ENCODE results near the gene MRPL45.

Gene MRPL45

GRCh38 chr17:38361694-38362465 is 64.9 kb downstream of the MRPL45 start:
- no peak overlapping the region for H3K27ac ChIP-seq (replicated peaks; ENCODE audit: low read length)
- no peak overlapping the region for H3K4ac ChIP-seq (ENCODE audit: low read length)
- H3K9ac ChIP-seq (ENCODE audit: low read depth, low read length, poor library complexity): no peak overlapping the region
- WGBS, 2 donors (ENCODE audit: extremely low coverage in 2 of 2, insufficient read length in 2 of 2, insufficient replicate concordance in 1 of 2): no CpG with 5 or more reads among the region's 5 CpGs
- no peaks in the 10 kb centered on the region for H3K79me1 ChIP-seq (ENCODE audit: low read depth, low read length)
- H3K18ac ChIP-seq (ENCODE audit: low read length): no peak overlapping the region
- H3K27me3 ChIP-seq (ENCODE audit: control insufficient read depth in 3 of 3, insufficient read depth in 3 of 3, low read depth in 1 of 3, low read length in 3 of 3): no peaks in the 10 kb centered on the region
- H2BK5ac ChIP-seq (ENCODE audit: low read length): no peak overlapping the region
- H3K36me3 ChIP-seq (replicated peaks in 1 of 2; ENCODE audit: control insufficient read depth in 2 of 2, insufficient read depth in 2 of 2, low read length in 2 of 2): peaks cover 4 to 50% of the 10 kb centered on the region in 2 donors
- no peak overlapping the region for H4K8ac ChIP-seq (ENCODE audit: low read depth, low read length)
- no peak overlapping the region for H3K4me2 ChIP-seq (ENCODE audit: insufficient read depth, low read length, poor library complexity, severe bottlenecking)
- H2BK12ac ChIP-seq (ENCODE audit: low read length): no peak overlapping the region
- H4K91ac ChIP-seq (ENCODE audit: low read depth, low read length, poor library complexity): no peak overlapping the region
- H2BK120ac ChIP-seq (ENCODE audit: low read depth, low read length): no peak overlapping the region
- DNase-seq (ENCODE audit: low spot score): no peak
- no peak overlapping the region for H3K23ac ChIP-seq (ENCODE audit: low read depth, low read length, poor library complexity)
- H3K4me3 ChIP-seq (ENCODE audit: low read length in 2 of 2): no peak overlapping the region
- no peaks in the 10 kb centered on the region for H3K4me1 ChIP-seq (ENCODE audit: control insufficient read depth in 2 of 2, insufficient read depth in 1 of 2, low read depth in 1 of 2, low read length in 2 of 2)
- H2AK5ac ChIP-seq (ENCODE audit: low read depth, low read length): no peak overlapping the region
- H2AFZ ChIP-seq (ENCODE audit: low read length): no peak overlapping the region
- no peak overlapping the region for H2BK15ac ChIP-seq (ENCODE audit: low read length)
- H3K9me3 ChIP-seq (replicated peaks in 1 of 2; ENCODE audit: control insufficient read depth in 2 of 2, insufficient read depth in 1 of 2, low read depth in 1 of 2, low read length in 2 of 2): no peaks in the 10 kb centered on the region
- no peak overlapping the region for H3K14ac ChIP-seq (ENCODE audit: low read length)

DNA sequence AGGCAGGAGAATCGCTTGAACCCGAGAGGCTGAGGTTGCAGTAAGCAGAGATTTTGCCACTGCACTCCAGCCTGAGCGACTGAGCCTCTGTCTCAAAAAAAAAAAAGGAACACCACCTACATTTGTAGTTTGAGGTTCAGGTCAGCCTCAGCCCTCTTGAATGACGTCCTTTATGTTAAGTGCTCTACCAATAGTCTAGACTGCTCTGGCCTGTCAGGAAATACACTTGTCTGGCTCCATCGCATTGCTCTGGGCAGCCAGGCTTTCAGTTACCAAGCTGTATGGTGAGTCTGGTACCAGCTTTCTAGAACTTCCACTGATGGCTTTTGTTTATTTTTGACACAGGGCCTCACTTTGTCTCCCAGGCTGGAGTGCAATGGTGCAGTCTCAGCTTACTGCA is 66.0 kb downstream of the MRPL45 start:
- H3K27me3 ChIP-seq (ENCODE audit: control insufficient read depth in 3 of 3, insufficient read depth in 3 of 3, low read depth in 1 of 3, low read length in 3 of 3): no peaks in the 10 kb centered on the region
- no peak for DNase-seq (ENCODE audit: low spot score)
- no peak overlapping the region for H3K23ac ChIP-seq (ENCODE audit: low read depth, low read length, poor library complexity)
- H3K4ac ChIP-seq (ENCODE audit: low read length): no peak overlapping the region
- H2BK12ac ChIP-seq (ENCODE audit: low read length): no peak overlapping the region
- no peak overlapping the region for H3K18ac ChIP-seq (ENCODE audit: low read length)
- no peak overlapping the region for H3K4me3 ChIP-seq (ENCODE audit: low read length in 2 of 2)
- H2AK5ac ChIP-seq (ENCODE audit: low read depth, low read length): no peak overlapping the region
- H3K4me2 ChIP-seq (ENCODE audit: insufficient read depth, low read length, poor library complexity, severe bottlenecking): no peak overlapping the region
- H3K9me3 ChIP-seq (replicated peaks in 1 of 2; ENCODE audit: control insufficient read depth in 2 of 2, insufficient read depth in 1 of 2, low read depth in 1 of 2, low read length in 2 of 2): no peaks in the 10 kb centered on the region
- H2BK15ac ChIP-seq (ENCODE audit: low read length): no peak overlapping the region
- no peak overlapping the region for H2AFZ ChIP-seq (ENCODE audit: low read length)
- H3K79me1 ChIP-seq (ENCODE audit: low read depth, low read length): no peaks in the 10 kb centered on the region
- no peak overlapping the region for H3K14ac ChIP-seq (ENCODE audit: low read length)
- no peak overlapping the region for H4K91ac ChIP-seq (ENCODE audit: low read depth, low read length, poor library complexity)
- no peak overlapping the region for H4K8ac ChIP-seq (ENCODE audit: low read depth, low read length)
- no CpG with 5 or more reads among the region's 5 CpGs for WGBS, 2 donors (ENCODE audit: extremely low coverage in 2 of 2, insufficient read length in 2 of 2, insufficient replicate concordance in 1 of 2)
- peaks cover 7 to 59% of the 10 kb centered on the region in 2 donors for H3K36me3 ChIP-seq (replicated peaks in 1 of 2; ENCODE audit: control insufficient read depth in 2 of 2, insufficient read depth in 2 of 2, low read length in 2 of 2)
- H3K27ac ChIP-seq (replicated peaks; ENCODE audit: low read length): no peak overlapping the region
- H3K9ac ChIP-seq (ENCODE audit: low read depth, low read length, poor library complexity): no peak overlapping the region
- no peaks in the 10 kb centered on the region for H3K4me1 ChIP-seq (ENCODE audit: control insufficient read depth in 2 of 2, insufficient read depth in 1 of 2, low read depth in 1 of 2, low read length in 2 of 2)
- H2BK5ac ChIP-seq (ENCODE audit: low read length): no peak overlapping the region
- no peak overlapping the region for H2BK120ac ChIP-seq (ENCODE audit: low read depth, low read length)

DNA sequence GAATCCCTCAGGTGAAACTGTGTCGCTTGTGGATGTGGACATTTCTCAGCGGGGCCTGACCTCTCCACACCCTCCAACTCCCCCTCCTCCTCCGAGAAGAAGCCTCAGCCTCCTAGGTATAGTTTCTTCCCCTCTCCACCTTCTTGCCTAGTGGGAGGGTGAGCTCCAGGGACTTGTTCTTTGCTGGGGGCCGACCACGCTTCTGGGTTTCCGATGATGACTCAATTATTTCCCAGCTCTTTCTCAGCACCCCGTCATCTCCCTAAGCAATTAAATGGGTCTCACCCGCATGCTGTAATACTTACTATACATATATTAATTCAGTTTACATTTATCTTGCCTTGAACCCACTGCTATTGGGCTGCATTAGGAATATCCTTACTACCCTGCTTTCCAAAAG is 67.8 kb downstream of the MRPL45 start:
- H3K14ac ChIP-seq (ENCODE audit: low read length): no peak overlapping the region
- no peak overlapping the region for H2BK12ac ChIP-seq (ENCODE audit: low read length)
- H3K4me2 ChIP-seq (ENCODE audit: insufficient read depth, low read length, poor library complexity, severe bottlenecking): no peak overlapping the region
- no peak overlapping the region for H3K9ac ChIP-seq (ENCODE audit: low read depth, low read length, poor library complexity)
- no CpG with 5 or more reads among the region's 8 CpGs for WGBS, 2 donors (ENCODE audit: extremely low coverage in 2 of 2, insufficient read length in 2 of 2, insufficient replicate concordance in 1 of 2)
- H3K36me3 ChIP-seq (replicated peaks in 1 of 2; ENCODE audit: control insufficient read depth in 2 of 2, insufficient read depth in 2 of 2, low read length in 2 of 2): peaks cover 14 to 74% of the 10 kb centered on the region in 2 donors
- H4K91ac ChIP-seq (ENCODE audit: low read depth, low read length, poor library complexity): no peak overlapping the region
- no peak overlapping the region for H2BK5ac ChIP-seq (ENCODE audit: low read length)
- no peaks in the 10 kb centered on the region for H3K27me3 ChIP-seq (ENCODE audit: control insufficient read depth in 3 of 3, insufficient read depth in 3 of 3, low read depth in 1 of 3, low read length in 3 of 3)
- H2AFZ ChIP-seq (ENCODE audit: low read length): no peak overlapping the region
- no peak overlapping the region for H3K23ac ChIP-seq (ENCODE audit: low read depth, low read length, poor library complexity)
- no peaks in the 10 kb centered on the region for H3K79me1 ChIP-seq (ENCODE audit: low read depth, low read length)
- H2BK15ac ChIP-seq (ENCODE audit: low read length): no peak overlapping the region
- H4K8ac ChIP-seq (ENCODE audit: low read depth, low read length): no peak overlapping the region
- H2AK5ac ChIP-seq (ENCODE audit: low read depth, low read length): no peak overlapping the region
- no peak overlapping the region for H2BK120ac ChIP-seq (ENCODE audit: low read depth, low read length)
- no peak overlapping the region for H3K27ac ChIP-seq (replicated peaks; ENCODE audit: low read length)
- H3K18ac ChIP-seq (ENCODE audit: low read length): no peak overlapping the region
- H3K9me3 ChIP-seq (replicated peaks in 1 of 2; ENCODE audit: control insufficient read depth in 2 of 2, insufficient read depth in 1 of 2, low read depth in 1 of 2, low read length in 2 of 2): no peaks in the 10 kb centered on the region
- no peaks in the 10 kb centered on the region for H3K4me1 ChIP-seq (ENCODE audit: control insufficient read depth in 2 of 2, insufficient read depth in 1 of 2, low read depth in 1 of 2, low read length in 2 of 2)
- H3K4ac ChIP-seq (ENCODE audit: low read length): no peak overlapping the region
- DNase-seq (ENCODE audit: low spot score): no peak
- H3K4me3 ChIP-seq (ENCODE audit: low read length in 2 of 2): no peak overlapping the region

- H2AFZ ChIP-seq (ENCODE audit: low read length): no peak overlapping the region
- H2BK120ac ChIP-seq (ENCODE audit: low read depth, low read length): no peak overlapping the region
- H3K14ac ChIP-seq (ENCODE audit: low read length): no peak overlapping the region
- no peak overlapping the region for H2BK15ac ChIP-seq (ENCODE audit: low read length)
- no peaks in the 10 kb centered on the region for H3K27me3 ChIP-seq (ENCODE audit: control insufficient read depth in 3 of 3, insufficient read depth in 3 of 3, low read depth in 1 of 3, low read length in 3 of 3)
- H3K4me2 ChIP-seq (ENCODE audit: insufficient read depth, low read length, poor library complexity, severe bottlenecking): no peak overlapping the region
- H3K36me3 ChIP-seq (replicated peaks in 1 of 2; ENCODE audit: control insufficient read depth in 2 of 2, insufficient read depth in 2 of 2, low read length in 2 of 2): peaks cover 17 to 90% of the 10 kb centered on the region in 2 donors
- no peak overlapping the region for H3K27ac ChIP-seq (replicated peaks; ENCODE audit: low read length)
- no peak overlapping the region for H3K4me3 ChIP-seq (ENCODE audit: low read length in 2 of 2)
- no peak overlapping the region for H3K9ac ChIP-seq (ENCODE audit: low read depth, low read length, poor library complexity)
- H2AK5ac ChIP-seq (ENCODE audit: low read depth, low read length): no peak overlapping the region
- H2BK5ac ChIP-seq (ENCODE audit: low read length): no peak overlapping the region
- no peak overlapping the region for H2BK12ac ChIP-seq (ENCODE audit: low read length)
- no CpG with 5 or more reads among the region's 8 CpGs for WGBS, 2 donors (ENCODE audit: extremely low coverage in 2 of 2, insufficient read length in 2 of 2, insufficient replicate concordance in 1 of 2)
- H3K9me3 ChIP-seq (replicated peaks in 1 of 2; ENCODE audit: control insufficient read depth in 2 of 2, insufficient read depth in 1 of 2, low read depth in 1 of 2, low read length in 2 of 2): peaks cover 0 to 7% of the 10 kb centered on the region in 2 donors
- H3K23ac ChIP-seq (ENCODE audit: low read depth, low read length, poor library complexity): no peak overlapping the region
- H4K91ac ChIP-seq (ENCODE audit: low read depth, low read length, poor library complexity): no peak overlapping the region
- H3K18ac ChIP-seq (ENCODE audit: low read length): no peak overlapping the region
- H3K4ac ChIP-seq (ENCODE audit: low read length): no peak overlapping the region
- no peak overlapping the region for H4K8ac ChIP-seq (ENCODE audit: low read depth, low read length)
- no peaks in the 10 kb centered on the region for H3K79me1 ChIP-seq (ENCODE audit: low read depth, low read length)
- H3K4me1 ChIP-seq (ENCODE audit: control insufficient read depth in 2 of 2, insufficient read depth in 1 of 2, low read depth in 1 of 2, low read length in 2 of 2): no peaks in the 10 kb centered on the region
- no peak for DNase-seq (ENCODE audit: low spot score)
Measured at GRCh38 chr17:38369124-38369886, 72.3 kb downstream of the MRPL45 start.

Data from neuronal stem cell (in vitro differentiated cells).